ENCODE measurements around the gene DNAH6.

DNA sequence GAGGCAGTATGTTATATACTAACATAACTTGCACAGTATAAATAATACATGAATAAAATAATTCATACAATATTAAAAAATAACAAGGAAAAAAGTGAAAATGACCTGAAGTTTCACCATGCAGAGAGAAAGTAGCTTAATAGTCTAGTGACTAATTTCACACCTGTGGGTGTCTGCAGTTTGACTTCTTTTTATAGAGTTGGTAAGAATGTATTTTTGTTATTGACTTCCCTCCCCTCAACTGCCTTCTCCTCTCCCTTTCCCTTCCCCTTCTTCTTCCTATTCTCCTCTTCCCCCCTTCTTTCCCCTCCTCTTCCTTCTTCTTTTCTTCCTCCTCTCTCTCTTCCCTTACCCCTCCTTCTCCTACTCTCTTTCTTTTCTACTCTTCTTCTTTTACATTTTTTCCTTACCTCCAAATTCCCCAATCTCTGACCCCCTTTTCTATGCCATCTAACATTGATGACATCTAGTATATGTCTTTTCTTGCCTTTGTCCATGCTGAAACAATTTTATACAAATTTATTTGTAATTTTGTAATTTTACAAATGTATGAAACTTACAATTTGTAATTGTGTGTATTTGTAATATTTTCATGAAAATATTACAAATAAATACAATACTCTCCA is 3.1 kb downstream of the DNAH6 start:
- TF ChIP-seq, protein P1, sequence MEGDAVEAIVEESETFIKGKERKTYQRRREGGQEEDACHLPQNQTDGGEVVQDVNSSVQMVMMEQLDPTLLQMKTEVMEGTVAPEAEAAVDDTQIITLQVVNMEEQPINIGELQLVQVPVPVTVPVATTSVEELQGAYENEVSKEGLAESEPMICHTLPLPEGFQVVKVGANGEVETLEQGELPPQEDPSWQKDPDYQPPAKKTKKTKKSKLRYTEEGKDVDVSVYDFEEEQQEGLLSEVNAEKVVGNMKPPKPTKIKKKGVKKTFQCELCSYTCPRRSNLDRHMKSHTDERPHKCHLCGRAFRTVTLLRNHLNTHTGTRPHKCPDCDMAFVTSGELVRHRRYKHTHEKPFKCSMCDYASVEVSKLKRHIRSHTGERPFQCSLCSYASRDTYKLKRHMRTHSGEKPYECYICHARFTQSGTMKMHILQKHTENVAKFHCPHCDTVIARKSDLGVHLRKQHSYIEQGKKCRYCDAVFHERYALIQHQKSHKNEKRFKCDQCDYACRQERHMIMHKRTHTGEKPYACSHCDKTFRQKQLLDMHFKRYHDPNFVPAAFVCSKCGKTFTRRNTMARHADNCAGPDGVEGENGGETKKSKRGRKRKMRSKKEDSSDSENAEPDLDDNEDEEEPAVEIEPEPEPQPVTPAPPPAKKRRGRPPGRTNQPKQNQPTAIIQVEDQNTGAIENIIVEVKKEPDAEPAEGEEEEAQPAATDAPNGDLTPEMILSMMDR (IDR thresholded peaks at IDR 0.05) = no peak
- TF ChIP-seq POLR2A (IDR thresholded peaks at IDR 0.05) = no peak
